HepG2 (cell line): ENCODE results near the gene ATL2. TPM values are rescaled to one million over a fixed set of nuclear protein-coding genes. Genes with fewer than 3 reads are reported as not detected.

Experiments
- ARNTL ChIP-seq: sonication (generic); formaldehyde crosslinking; IDR thresholded peaks from 2 replicates; pipeline ENCODE4 v1.4.0; 2020; ENCODE audit warnings: mild to moderate bottlenecking, missing genetic modification reagents
- CBFB ChIP-seq: sonication (generic); formaldehyde crosslinking; IDR thresholded peaks from 2 replicates; pipeline ENCODE4 v1.4.0; 2020; ENCODE audit warnings: missing genetic modification reagents
- HNF1B ChIP-seq: sonication (generic); formaldehyde crosslinking; IDR thresholded peaks from 2 replicates; pipeline ENCODE4 v1.5.1; 2020; ENCODE audit warnings: mild to moderate bottlenecking, moderate library complexity, missing genetic modification reagents
- KDM6A ChIP-seq: IDR thresholded peaks from 2 replicates; pipeline ENCODE4 v1.6.1; 2016; ENCODE audit warnings: low read depth
- MIER3 ChIP-seq: IDR thresholded peaks from 2 replicates; pipeline ENCODE4 v1.6.1; 2016; ENCODE audit warnings: missing compliant biosample characterization, borderline replicate concordance
- MIXL1 ChIP-seq: IDR thresholded peaks from 2 replicates; pipeline ENCODE4 v1.6.1; 2016
- NFIC ChIP-seq: IDR thresholded peaks from 2 replicates; pipeline ENCODE4 v1.6.1; 2012; ENCODE audit warnings: mild to moderate bottlenecking, low read length, inconsistent platforms
- NKX3-1 ChIP-seq: sonication (generic); formaldehyde crosslinking; IDR thresholded peaks from 2 replicates; pipeline ENCODE4 v1.5.0; 2020; ENCODE audit warnings: missing genetic modification reagents
- NR2F6 ChIP-seq, 2 experiments: IDR thresholded peaks; 2 replicates each; pipeline ENCODE4 v1.6.1; 2016; ENCODE audit warnings: antibody characterized with exemption in 1 of 2, mild to moderate bottlenecking in 1 of 2
- RARA ChIP-seq: IDR thresholded peaks from 2 replicates; pipeline ENCODE4 v1.6.1; 2016; ENCODE audit warnings: missing genetic modification reagents, missing compliant biosample characterization
- RXRA ChIP-seq: sonication (generic); formaldehyde crosslinking; IDR thresholded peaks from 2 replicates; pipeline ENCODE4 v1.5.1; 2020; ENCODE audit warnings: missing genetic modification reagents
- SIX4 ChIP-seq: sonication (generic); formaldehyde crosslinking; IDR thresholded peaks from 2 replicates; pipeline ENCODE4 v1.4.0; 2020; ENCODE audit warnings: missing genetic modification reagents
- SMAD1 ChIP-seq: sonication (generic); formaldehyde crosslinking; IDR thresholded peaks from 2 replicates; pipeline ENCODE4 v1.4.0; 2020; ENCODE audit warnings: missing genetic modification reagents, low read depth, mild to moderate bottlenecking, borderline replicate concordance
- SMYD3 ChIP-seq: sonication (generic); formaldehyde crosslinking; IDR thresholded peaks from 2 replicates; pipeline ENCODE4 v1.8.1; 2023; ENCODE audit warnings: mild to moderate bottlenecking, missing genetic modification reagents
- SNAI1 ChIP-seq: sonication (generic); formaldehyde crosslinking; IDR thresholded peaks from 2 replicates; pipeline ENCODE4 v1.5.0; 2020; ENCODE audit warnings: mild to moderate bottlenecking, missing genetic modification reagents, borderline replicate concordance
- TARDBP ChIP-seq: sonication (generic); formaldehyde crosslinking; IDR thresholded peaks from 2 replicates; pipeline ENCODE4 v1.8.0; 2022; ENCODE audit warnings: mild to moderate bottlenecking, missing genetic modification reagents
- TCF12 ChIP-seq, 2 experiments: fragments of 450-650 bp in 1 of 2; sonication (generic) in 1 of 2; formaldehyde crosslinking in 1 of 2; IDR thresholded peaks; 2 replicates each; pipeline versions ENCODE4 v1.6.1 to v1.8.0; 2017 to 2022; ENCODE audit warnings: antibody characterized with exemption in 1 of 2, mild to moderate bottlenecking in 1 of 2, missing genetic modification reagents in 1 of 2, moderate library complexity in 1 of 2
- THAP9 ChIP-seq: sonication (generic); formaldehyde crosslinking; IDR thresholded peaks from 2 replicates; pipeline ENCODE4; 2020; ENCODE audit warnings: missing genetic modification reagents, mild to moderate bottlenecking, borderline replicate concordance
- ZNF205 ChIP-seq: IDR thresholded peaks from 2 replicates; pipeline ENCODE4 v1.6.1; 2018; ENCODE audit warnings: missing biosample characterization, missing genetic modification reagents
- ZNF292 ChIP-seq: sonication (generic); formaldehyde crosslinking; IDR thresholded peaks from 2 replicates; pipeline ENCODE4 v1.8.1; 2022; ENCODE audit warnings: mild to moderate bottlenecking, low read depth, missing genetic modification reagents, borderline replicate concordance
- ZNF512B ChIP-seq: sonication (generic); formaldehyde crosslinking; IDR thresholded peaks from 2 replicates; pipeline ENCODE4 v1.5.1; 2020; ENCODE audit warnings: missing genetic modification reagents, mild to moderate bottlenecking, borderline replicate concordance
- ZNF720 ChIP-seq: sonication (generic); formaldehyde crosslinking; IDR thresholded peaks from 2 replicates; pipeline ENCODE4 v1.4.0; 2020; ENCODE audit warnings: missing genetic modification reagents
- ZNF724P ChIP-seq: sonication (generic); formaldehyde crosslinking; IDR thresholded peaks from 2 replicates; pipeline ENCODE4 v1.8.0; 2022; ENCODE audit warnings: missing genetic modification reagents, borderline replicate concordance
- ZNF841 ChIP-seq: sonication (generic); formaldehyde crosslinking; IDR thresholded peaks from 2 replicates; pipeline ENCODE4 v1.8.1; 2023; ENCODE audit warnings: missing genetic modification reagents, borderline replicate concordance
- ZSCAN9 ChIP-seq: IDR thresholded peaks from 2 replicates; pipeline ENCODE4 v1.6.1; 2016; ENCODE audit warnings: borderline replicate concordance
- polyA plus RNA-seq, 8 experiments: library from polyadenylated mRNA; depleted of rRNA in 3 of 8; stranded (reverse) in 7 of 8; unstranded in 1 of 8; fragments of >200 nt; fragmentation: Illumina TruSeq in 4 of 8; extraction: Trizol in 4 of 8; gene quantifications; 2 replicates each; pipeline versions ENCODE4 v1.2.1 to v1.2.3, GENCODE V29; 2011 to 2016; ENCODE audit warnings: low read depth in 4 of 8, missing spikeins in 1 of 8, mixed read lengths in 1 of 8; ENCODE audit not compliant: insufficient read depth in 1 of 8
- total RNA-seq, 5 experiments: library from RNA; depleted of rRNA; stranded (reverse); fragments of >200 nt; fragmentation: Illumina TruSeq; extraction: Trizol; gene quantifications; 2 replicates each; pipeline ENCODE4 v1.2.3, GENCODE V29; 2016; ENCODE audit warnings: low read depth in 1 of 5

Gene ATL2
- total and polyA plus RNA-seq, 2 of the 13 experiments (the other 11 are each of a cell fraction or from before 2014, with no cell fraction given), result 56.5 to 119 TPM

GRCh38 chr2:38406597-38407110 lies 29.6 kb upstream of the ATL2 start (continued):
- TF ChIP-seq RXRA (CRISPR knock-in tag) (peak; percentile 82; the same call in 1 of the 2 replicates), KDM6A (CRISPR knock-in tag) (peak; percentile 84), ZNF841 (CRISPR knock-in tag) (no peak), TCF12 (IDR thresholded peaks at IDR 0.05) (no peak), TCF12 (CRISPR knock-in tag; IDR thresholded peaks at IDR 0.05) (peak; percentile 82; the same call in 1 of the 2 replicates), NR2F6 (IDR thresholded peaks at IDR 0.05) (peak; percentile 78), NR2F6 (CRISPR knock-in tag; IDR thresholded peaks at IDR 0.05) (peak; percentile 90), ZSCAN9 (CRISPR knock-in tag) (peak; percentile 58), NKX3-1 (CRISPR knock-in tag) (no peak), RARA (CRISPR knock-in tag) (peak; percentile 94), ZNF724P (CRISPR knock-in tag) (no peak), ZNF512B (no peak), SMAD1 (CRISPR knock-in tag) (no peak), ZNF292 (CRISPR knock-in tag) (peak; percentile 68), ZNF205 (CRISPR knock-in tag) (no peak), SNAI1 (CRISPR knock-in tag) (0 out of 2 replicates have a peak, but pooled peaks have one; percentile 64), NFIC (no peak; the same call in 1 of the 2 replicates), TARDBP (peak; percentile 33; the same call in 1 of the 2 replicates), SMYD3 (CRISPR knock-in tag) (no peak), ZNF720 (no peak), ARNTL (CRISPR knock-in tag) (peak; percentile 43; the same call in 1 of the 2 replicates), MIXL1 (CRISPR knock-in tag) (0 out of 2 replicates have a peak, but pooled peaks have one; percentile 51), HNF1B (CRISPR knock-in tag) (peak; percentile 55; the same call in 1 of the 2 replicates), CBFB (CRISPR knock-in tag) (peak; percentile 79; the same call in 1 of the 2 replicates), MIER3 (peak; percentile 56; the same call in 1 of the 2 replicates), SIX4 (CRISPR knock-in tag) (0 out of 2 replicates have a peak, but pooled peaks have one; percentile 28), THAP9 (CRISPR knock-in tag) (no peak)
